ENCODE data around the gene COG5.

GRCh38 chr7:107220356-107220755 is 343.4 kb downstream of the COG5 start:
- TF ChIP-seq ELF4 (IDR thresholded peaks at IDR 0.05) (no peak), HDGF (IDR thresholded peaks at IDR 0.05; ENCODE audit: borderline replicate concordance) (no peak)

Data from HEK293T (cell line).